K562 (cell line): ENCODE data around the gene FSTL3. TPM values are rescaled to one million over a fixed set of nuclear protein-coding genes. Genes with fewer than 3 reads are reported as not detected.
"Not testable (repeated sequence)": the region's sequence is repeated elsewhere in the genome, so short reads cannot be mapped to it uniquely, and the experiment has no call there.

Experiments
- ATAC-seq: fragments of 200-7000 bp; cut with Tn5 transposase; 3 replicates; pipeline ENCODE4 v1.9.1; 2020; ENCODE audit warnings: moderate library complexity
- BruUV-seq: library from RNA; stranded (reverse); fragments of 400-500 nt; replicated peaks from 2 replicates; lab custom pipeline; 2021; lab: Mats Ljungman, UMichigan
- CTCF ChIA-PET: fragments of 300-600 bp; formaldehyde crosslinking; extraction: SDS; loops from one replicate; lab custom pipeline; 2021; ENCODE audit warnings: low intra/inter-chr PET ratio; lab: Yijun Ruan, JAX
- POLR2A ChIA-PET: fragments of 300-600, 350-650 bp; sonication (Branson Sonifier 250); formaldehyde crosslinking; extraction: SDS; loops from one replicate; lab custom pipeline; 2021; ENCODE audit warnings: antibody characterized with exemption, inconsistent platforms; lab: Yijun Ruan, JAX
- DNase-seq, 4 experiments: peaks; one replicate each; pipeline versions ENCODE4 v3.0.0 to v3.0.0-alpha.2; 2011 to 2018; ENCODE audit warnings: low spot score in 3 of 4, mixed read lengths in 3 of 4; ENCODE audit errors: extremely low read depth in 1 of 4
- FAIRE-seq: peaks from 2 replicates; lab custom pipeline; 2011; peaks lifted over from hg19 to GRCh38; lab: Jason Lieb, UNC
- H2AFZ ChIP-seq: 2 replicates; pipeline ENCODE4 v1.6.0; 2011; ENCODE audit warnings: low read depth, low read length, control low read depth, inconsistent platforms
- H3K27ac ChIP-seq: fragments of 200-600 bp; 3 replicates; pipeline ENCODE4 v1.8.0; 2011; ENCODE audit warnings: low read depth, mild to moderate bottlenecking, control low read depth, inconsistent platforms, low read length, moderate library complexity, mixed read lengths; ENCODE audit errors: extremely low read depth
- H3K27me3 ChIP-seq, 2 experiments: fragments of 300-600 bp in 1 of 2; 2 replicates in 1 of 2; 3 replicates in 1 of 2; pipeline versions ENCODE4 v1.6.0 to v1.8.0; 2011; ENCODE audit warnings: inconsistent platforms in 2 of 2, low read length in 2 of 2, mild to moderate bottlenecking in 1 of 2, mixed read lengths in 1 of 2, moderate library complexity in 1 of 2; ENCODE audit not compliant: control insufficient read depth in 2 of 2, insufficient read depth in 2 of 2
- H3K36me3 ChIP-seq: fragments of 300-600 bp; 3 replicates; pipeline ENCODE4 v1.8.0; 2011; ENCODE audit warnings: mild to moderate bottlenecking, low read length, inconsistent platforms; ENCODE audit not compliant: control insufficient read depth, insufficient read depth
- H3K4me1 ChIP-seq, 2 experiments: fragments of 200-600 bp in 1 of 2; replicated peaks in 1 of 2; 2 replicates in 1 of 2; 3 replicates in 1 of 2; pipeline versions ENCODE4 v1.5.1 to v1.8.0; 2011; ENCODE audit warnings: inconsistent platforms in 2 of 2, low read length in 2 of 2, mild to moderate bottlenecking in 1 of 2, mixed read lengths in 1 of 2, moderate library complexity in 1 of 2; ENCODE audit not compliant: control insufficient read depth in 2 of 2, insufficient read depth in 2 of 2
- H3K4me2 ChIP-seq: 2 replicates; pipeline ENCODE4 v1.6.1; 2011; ENCODE audit warnings: low read length, control low read depth, inconsistent platforms, mixed read lengths; ENCODE audit not compliant: insufficient read depth
- H3K4me3 ChIP-seq: fragments of 200-600 bp; sonication (generic), shearing (Covaris generic); 2 replicates; pipeline ENCODE4 v1.5.1; 2016; ENCODE audit warnings: control low read depth, inconsistent platforms
- H3K79me2 ChIP-seq: fragments of 200-600 bp; 3 replicates; pipeline ENCODE4 v1.8.0; 2011; ENCODE audit warnings: low read length, inconsistent platforms; ENCODE audit not compliant: control insufficient read depth, insufficient read depth
- H3K9ac ChIP-seq, 2 experiments: 2 replicates each; pipeline versions ENCODE4 v1.6.0 to v1.6.1; 2011; ENCODE audit warnings: low read depth in 2 of 2, low read length in 2 of 2, control low read depth in 1 of 2, inconsistent platforms in 1 of 2, mild to moderate bottlenecking in 1 of 2, mixed read lengths in 1 of 2; ENCODE audit not compliant: insufficient read depth in 1 of 2
- H3K9me1 ChIP-seq: one replicate; pipeline ENCODE4 v1.6.0; 2011; ENCODE audit warnings: inconsistent platforms, mild to moderate bottlenecking, low read length, moderate library complexity; ENCODE audit not compliant: control insufficient read depth, insufficient read depth
- H3K9me3 ChIP-seq: replicated peaks from 2 replicates; pipeline ENCODE4 v1.5.1; 2011; ENCODE audit warnings: low read depth, low read length, inconsistent platforms; ENCODE audit not compliant: control insufficient read depth, insufficient read depth
- H4K20me1 ChIP-seq: replicated peaks from 2 replicates; pipeline ENCODE4 v1.6.1; 2011; ENCODE audit warnings: low read length, inconsistent platforms, mixed read lengths; ENCODE audit not compliant: control insufficient read depth, insufficient read depth
- BACH1 ChIP-seq: fragments of 200-800 bp; sonication (Bioruptor generic); IDR thresholded peaks from 2 replicates; pipeline ENCODE4 v1.6.1; 2016; ENCODE audit warnings: missing genetic modification characterization, missing compliant biosample characterization
- MCM7 ChIP-seq, 2 experiments: fragments of 450-650 bp; IDR thresholded peaks; 2 replicates each; pipeline ENCODE4 v1.6.1; 2016 to 2018
- PCBP1 ChIP-seq: fragments of 200-400 bp; formaldehyde crosslinking; IDR thresholded peaks from 2 replicates; pipeline ENCODE4 v1.6.1; 2018; ENCODE audit warnings: mild to moderate bottlenecking, low read depth, low read length; ENCODE audit not compliant: poor library complexity, severe bottlenecking
- TSC22D4 ChIP-seq: fragments of 450-650 bp; IDR thresholded peaks from 2 replicates; pipeline ENCODE4 v1.6.1; 2016; ENCODE audit warnings: missing genetic modification characterization, missing biosample characterization, control low read depth
- ZNF384 ChIP-seq: IDR thresholded peaks from 2 replicates; pipeline ENCODE4 v1.6.1; 2012; ENCODE audit warnings: low read depth, low read length, improper control_type of control experiment
- WGBS: fragments of 100-300 bp; shearing (Covaris generic); methylation state at CpG from one replicate; pipeline ENCODE4 v1.1.6; 2016; ENCODE audit warnings: low coverage, mixed read lengths; ENCODE audit not compliant: insufficient coverage; ENCODE audit errors: missing lambda C conversion rate; 5-methylcytosine and 5-hydroxymethylcytosine counted together
- in situ Hi-C: fragments of 300-500 bp; cut with MboI; formaldehyde crosslinking; loops from 4 replicates; pipeline ENCODE4 v1.15.0; 2018; ENCODE audit warnings: inconsistent platforms, mixed read lengths
- intact Hi-C: fragments of 100-400 bp; cut with micrococcal nuclease; formaldehyde crosslinking; loops from 2 replicates; pipeline ENCODE4 v1.14.2; 2022
- polyA plus RNA-seq, 8 experiments: library from polyadenylated mRNA; depleted of rRNA in 4 of 8; stranded (reverse) in 5 of 8; unstranded in 3 of 8; fragments of >200 nt; fragmentation: Nextera tagmentation in 2 of 8; fragmentation: Illumina TruSeq in 1 of 8; extraction: Ambion mirVana in 2 of 8; extraction: Trizol in 1 of 8; gene quantifications; 2 replicates each; pipeline versions ENCODE4 v1.2.1 to v1.2.3, GENCODE V29; 2011 to 2014; ENCODE audit warnings: inconsistent platforms in 1 of 8, missing spikeins in 1 of 8
- total RNA-seq, 7 experiments: library from RNA; depleted of rRNA in 6 of 7; stranded (reverse); fragments of >200 nt in 6 of 7; fragmentation: Illumina TruSeq in 2 of 7; extraction: Trizol in 2 of 7; gene quantifications; 2 replicates each; pipeline versions ENCODE4 v1.2.1 to v1.2.3, GENCODE V29; 2011 to 2021; ENCODE audit warnings: low replicate concordance in 1 of 7
- TF ChIP-seq, protein P1 (sequence below), 2 experiments: IDR thresholded peaks; 2 replicates each; pipeline ENCODE4 v1.6.1; 2012; ENCODE audit warnings: improper control_type of control experiment in 2 of 2, low read depth in 2 of 2, low read length in 2 of 2, borderline replicate concordance in 1 of 2
- TF ChIP-seq, protein P2 (sequence below): sonication (generic); formaldehyde crosslinking; IDR thresholded peaks from 2 replicates; pipeline ENCODE4 v1.8.1; 2023; ENCODE audit warnings: mild to moderate bottlenecking, missing genetic modification reagents

The FSTL3 gene
- total and polyA plus RNA-seq, 9 of the 15 experiments (the other 6 are each of a cell fraction or from before 2014, with no cell fraction given) = 0.35 to 6.8 (median 4.2) TPM; not detected in 1

DNA sequence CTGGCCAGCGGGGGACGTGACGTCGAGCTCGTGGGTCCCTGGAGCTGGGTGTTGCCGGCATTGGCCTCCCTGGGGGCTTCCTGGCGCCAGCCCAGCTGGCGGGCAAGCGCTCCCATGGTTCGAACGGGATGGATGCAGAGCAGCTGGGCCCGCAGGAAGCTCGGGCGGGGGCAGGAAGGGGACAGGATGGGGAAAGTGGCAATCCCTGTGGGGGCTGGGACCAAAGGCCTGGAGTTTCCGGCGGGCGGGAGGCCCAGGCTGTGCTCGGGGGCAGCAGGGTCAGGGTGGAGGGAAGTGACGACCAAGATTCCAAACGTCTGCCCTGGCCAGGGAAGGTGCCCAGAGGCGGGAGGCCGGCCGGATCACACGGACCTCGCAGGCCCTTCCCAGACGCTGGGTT is 51.8 kb downstream of the FSTL3 start:
- H3K4me2 ChIP-seq = no peak overlapping the region
- ChIA-PET POLR2A (interaction anchor here (0.8 to 1.4 kb wide), 3 partner anchors 9 to 25 kb away, joined by 3 to 6 read pairs (median 5); no protein-coding TSS in a partner anchor), CTCF (no interaction called here)
- ATAC-seq (no peak), DNase-seq (no peak), FAIRE-seq (no peak)
- WGBS = 82% methylated on average over 2 of the region's 26 CpGs
- TF ChIP-seq, protein P1, sequence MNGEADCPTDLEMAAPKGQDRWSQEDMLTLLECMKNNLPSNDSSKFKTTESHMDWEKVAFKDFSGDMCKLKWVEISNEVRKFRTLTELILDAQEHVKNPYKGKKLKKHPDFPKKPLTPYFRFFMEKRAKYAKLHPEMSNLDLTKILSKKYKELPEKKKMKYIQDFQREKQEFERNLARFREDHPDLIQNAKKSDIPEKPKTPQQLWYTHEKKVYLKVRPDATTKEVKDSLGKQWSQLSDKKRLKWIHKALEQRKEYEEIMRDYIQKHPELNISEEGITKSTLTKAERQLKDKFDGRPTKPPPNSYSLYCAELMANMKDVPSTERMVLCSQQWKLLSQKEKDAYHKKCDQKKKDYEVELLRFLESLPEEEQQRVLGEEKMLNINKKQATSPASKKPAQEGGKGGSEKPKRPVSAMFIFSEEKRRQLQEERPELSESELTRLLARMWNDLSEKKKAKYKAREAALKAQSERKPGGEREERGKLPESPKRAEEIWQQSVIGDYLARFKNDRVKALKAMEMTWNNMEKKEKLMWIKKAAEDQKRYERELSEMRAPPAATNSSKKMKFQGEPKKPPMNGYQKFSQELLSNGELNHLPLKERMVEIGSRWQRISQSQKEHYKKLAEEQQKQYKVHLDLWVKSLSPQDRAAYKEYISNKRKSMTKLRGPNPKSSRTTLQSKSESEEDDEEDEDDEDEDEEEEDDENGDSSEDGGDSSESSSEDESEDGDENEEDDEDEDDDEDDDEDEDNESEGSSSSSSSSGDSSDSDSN (IDR thresholded peaks at IDR 0.05; ENCODE audit: borderline replicate concordance in 1 of 2, low read depth in 2 of 2, low read length in 2 of 2) = no peak
- TF ChIP-seq, protein P2, sequence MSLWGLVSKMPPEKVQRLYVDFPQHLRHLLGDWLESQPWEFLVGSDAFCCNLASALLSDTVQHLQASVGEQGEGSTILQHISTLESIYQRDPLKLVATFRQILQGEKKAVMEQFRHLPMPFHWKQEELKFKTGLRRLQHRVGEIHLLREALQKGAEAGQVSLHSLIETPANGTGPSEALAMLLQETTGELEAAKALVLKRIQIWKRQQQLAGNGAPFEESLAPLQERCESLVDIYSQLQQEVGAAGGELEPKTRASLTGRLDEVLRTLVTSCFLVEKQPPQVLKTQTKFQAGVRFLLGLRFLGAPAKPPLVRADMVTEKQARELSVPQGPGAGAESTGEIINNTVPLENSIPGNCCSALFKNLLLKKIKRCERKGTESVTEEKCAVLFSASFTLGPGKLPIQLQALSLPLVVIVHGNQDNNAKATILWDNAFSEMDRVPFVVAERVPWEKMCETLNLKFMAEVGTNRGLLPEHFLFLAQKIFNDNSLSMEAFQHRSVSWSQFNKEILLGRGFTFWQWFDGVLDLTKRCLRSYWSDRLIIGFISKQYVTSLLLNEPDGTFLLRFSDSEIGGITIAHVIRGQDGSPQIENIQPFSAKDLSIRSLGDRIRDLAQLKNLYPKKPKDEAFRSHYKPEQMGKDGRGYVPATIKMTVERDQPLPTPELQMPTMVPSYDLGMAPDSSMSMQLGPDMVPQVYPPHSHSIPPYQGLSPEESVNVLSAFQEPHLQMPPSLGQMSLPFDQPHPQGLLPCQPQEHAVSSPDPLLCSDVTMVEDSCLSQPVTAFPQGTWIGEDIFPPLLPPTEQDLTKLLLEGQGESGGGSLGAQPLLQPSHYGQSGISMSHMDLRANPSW (CRISPR knock-in tag) = no peak
- no peak for TF ChIP-seq BACH1
- no peak for TF ChIP-seq MCM7 (IDR thresholded peaks at IDR 0.05)
- TF ChIP-seq TSC22D4 (tag) = no peak
- no peak for TF ChIP-seq ZNF384
- peak; percentile 9 for TF ChIP-seq PCBP1
- H3K9me3 ChIP-seq = no peaks in the 10 kb centered on the region
- intact Hi-C loops (no loop called here), in situ Hi-C loops (no loop called here)
- BruUV-seq = no TSS peak
- no peak overlapping the region for H3K27ac ChIP-seq
- H3K79me2 ChIP-seq = no peaks in the 10 kb centered on the region
- H3K4me1 ChIP-seq = peaks cover 0 to 41% of the 10 kb centered on the region in 2 experiments; a peak in 2 of 5 replicates
- no peaks in the 10 kb centered on the region for H3K36me3 ChIP-seq
- no peak overlapping the region for H3K9ac ChIP-seq
- no peaks in the 10 kb centered on the region for H3K27me3 ChIP-seq
- no peak overlapping the region for H3K4me3 ChIP-seq
- no peaks in the 10 kb centered on the region for H3K9me1 ChIP-seq
- no peaks in the 10 kb centered on the region for H4K20me1 ChIP-seq
- no peak overlapping the region for H2AFZ ChIP-seq

- H3K4me2 ChIP-seq, H3K27ac ChIP-seq: not testable (repeated sequence)
Observed at GRCh38 chr19:729564-729963, 53.4 kb downstream of the FSTL3 start.

More at GRCh38 chr19:729564-729963, 53.4 kb downstream of the FSTL3 start:
- intact Hi-C loops, H3K79me2 ChIP-seq, H3K9me1 ChIP-seq, CTCF ChIA-PET, BruUV-seq, in situ Hi-C loops, H3K27me3 ChIP-seq, FAIRE-seq, H3K4me3 ChIP-seq, ATAC-seq, H4K20me1 ChIP-seq, H3K36me3 ChIP-seq, DNase-seq, H2AFZ ChIP-seq, H3K9me3 ChIP-seq: not testable (repeated sequence)
- peaks cover 0 to 48% of the 10 kb centered on the region in 2 experiments; a peak in 2 of 5 replicates for H3K4me1 ChIP-seq
- POLR2A ChIA-PET = interaction anchor here (0.6 to 1.0 kb wide), 2 partner anchors 61 to 63 kb away, joined by 3 to 5 read pairs; no protein-coding TSS in a partner anchor
- WGBS = 75% methylated on average over 13 of the region's 15 CpGs
- H3K9ac ChIP-seq = peak overlapping the region in 1 of 2 experiments; percentile 31; a peak in 1 of 4 replicates
